ENCODE results near the gene NFKB1. TPM values are rescaled to one million over a fixed set of nuclear protein-coding genes. Genes with fewer than 3 reads are reported as not detected.

Gene NFKB1
- polyA plus RNA-seq, 4 donors, result 24.7 to 30.8 (median 29.3) TPM

DNA sequence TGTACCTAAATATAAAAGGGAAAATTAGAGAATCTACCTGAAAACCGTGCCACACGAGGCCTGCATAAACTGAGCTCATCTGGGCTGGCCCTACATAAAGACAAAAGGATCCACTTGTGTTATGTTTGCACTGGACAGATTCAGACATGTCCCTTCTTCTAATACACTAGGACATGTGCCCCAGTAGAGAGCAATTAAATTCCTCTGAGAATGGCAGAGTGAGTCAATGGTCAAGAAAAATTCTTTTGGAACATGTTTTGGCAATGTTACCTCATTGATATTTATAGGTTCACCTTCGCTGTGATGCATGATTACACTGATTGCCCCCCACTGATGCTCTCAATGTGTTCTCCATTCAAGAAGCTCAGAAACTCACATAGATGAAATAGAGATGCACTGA, 164.4 kb downstream of the NFKB1 start:
- DNase-seq (ENCODE audit: low read depth in 4 of 4, low spot score in 3 of 4), result no peak

Other genes starting within 250 kb of the NFKB1 start
- gene SLC39A8, start 155.9 kb upstream of the NFKB1 start, polyA plus RNA-seq (ENCODE audit: insufficient read length in 4 of 4), result 10 to 100 TPM; 21.7 to 26.2 (median 24.1) TPM